CD4-positive, alpha-beta memory T cell (primary cell): ENCODE results near the gene TRABD2B. TPM values are rescaled to one million over a fixed set of nuclear protein-coding genes. Genes with fewer than 3 reads are reported as not detected.

ENCODE experiments used
- CTCF ChIA-PET: fragments of 350-600 bp; sonication (Branson Sonifier 250); formaldehyde crosslinking; loops from one replicate; lab custom pipeline; 2021; ENCODE audit warnings: inconsistent platforms; ENCODE audit not compliant: partially characterized antibody; lab: Charles Lee
- POLR2A ChIA-PET: fragments of 350-600 bp; sonication (Branson Sonifier 250); formaldehyde crosslinking; loops from one replicate; lab custom pipeline; 2021; ENCODE audit not compliant: partially characterized antibody; lab: Charles Lee
- DNase-seq, 5 donors: peaks; one replicate each; pipeline versions ENCODE4 v3.0.0 to v3.0.0-alpha.2; 2020 to 2022; ENCODE audit warnings: mixed read lengths in 1 of 5
- H3K27ac ChIP-seq: one replicate; pipeline ENCODE4 v1.7.0; 2013; ENCODE audit warnings: low read depth, low read length
- H3K27me3 ChIP-seq: 2 replicates; pipeline ENCODE4 v1.7.0; 2013; ENCODE audit warnings: mild to moderate bottlenecking, low read length, moderate library complexity; ENCODE audit not compliant: insufficient read depth
- H3K36me3 ChIP-seq: 2 replicates; pipeline ENCODE4 v1.7.0; 2013; ENCODE audit warnings: mild to moderate bottlenecking, low read length, moderate library complexity; ENCODE audit not compliant: insufficient read depth
- H3K4me1 ChIP-seq: 2 replicates; pipeline ENCODE4 v1.7.0; 2013; ENCODE audit warnings: mild to moderate bottlenecking, low read length, moderate library complexity; ENCODE audit not compliant: insufficient read depth
- H3K4me3 ChIP-seq, 2 donors: one replicate each; pipeline ENCODE4 v1.7.0; 2013; ENCODE audit warnings: low read length in 2 of 2, mild to moderate bottlenecking in 1 of 2
- H3K9me3 ChIP-seq, 2 donors: one replicate each; pipeline ENCODE4 v1.7.0; 2013; ENCODE audit warnings: low read length in 2 of 2, control low read depth in 1 of 2; ENCODE audit not compliant: control insufficient read depth in 1 of 2
- H3K27ac Mint-ChIP-seq, 7 donors: one replicate each; pipeline ENCODE4 v1.8.0; 2020 to 2021; ENCODE audit warnings: mixed read lengths in 7 of 7, mild to moderate bottlenecking in 6 of 7, inconsistent platforms in 3 of 7, moderate library complexity in 3 of 7
- H3K27me3 Mint-ChIP-seq, 2 donors: one replicate each; pipeline ENCODE4 v1.8.0; 2020 to 2021; ENCODE audit warnings: mixed read lengths in 2 of 2
- H3K36me3 Mint-ChIP-seq, 2 donors: one replicate each; pipeline ENCODE4 v1.8.0; 2020 to 2021; ENCODE audit warnings: mixed read lengths in 2 of 2, inconsistent platforms in 1 of 2, mild to moderate bottlenecking in 1 of 2
- H3K4me1 Mint-ChIP-seq, 4 donors: one replicate each; pipeline ENCODE4 v1.8.0; 2020 to 2021; ENCODE audit warnings: mixed read lengths in 4 of 4, mild to moderate bottlenecking in 1 of 4
- H3K4me3 Mint-ChIP-seq, 8 donors: one replicate each; pipeline ENCODE4 v1.8.0; 2020 to 2021; ENCODE audit warnings: mixed read lengths in 8 of 8, mild to moderate bottlenecking in 7 of 8, moderate library complexity in 6 of 8, inconsistent platforms in 3 of 8
- H3K9me3 Mint-ChIP-seq, 8 donors: one replicate each; pipeline ENCODE4 v1.8.0; 2020 to 2021; ENCODE audit warnings: mixed read lengths in 8 of 8, mild to moderate bottlenecking in 5 of 8, inconsistent platforms in 3 of 8, moderate library complexity in 1 of 8
- intact Hi-C: fragments of 100-400 bp; cut with micrococcal nuclease; formaldehyde crosslinking; loops from one replicate; pipeline ENCODE4 v1.15.1; 2023
- polyA plus RNA-seq, 2 donors: library from polyadenylated mRNA; unstranded; fragments of 300-500 nt; fragmentation: Illumina TruSeq; gene quantifications; one replicate each; pipeline ENCODE4 v1.2.3, GENCODE V29; 2021
- total RNA-seq, 2 experiments: library from RNA; stranded (reverse); gene quantifications; one replicate each; pipeline ENCODE4 v1.2.3, GENCODE V29; 2021

The TRABD2B gene
- total and polyA plus RNA-seq, 4 experiments from 2014 or later, result not detected

- POLR2A ChIA-PET, result no interaction called here
- Mint-ChIP-seq H3K36me3 (no peaks in the 10 kb centered on the region), H3K27me3 (peaks cover 2 to 9% of the 10 kb centered on the region in 2 donors), H3K27ac (no peak overlapping the region), H3K9me3 (no peaks in the 10 kb centered on the region), H3K4me1 (no peaks in the 10 kb centered on the region), H3K4me3 (no peak overlapping the region)
- Histone ChIP-seq H3K27me3 (no peaks in the 10 kb centered on the region), H3K4me3 (no peak overlapping the region), H3K27ac (no peak overlapping the region), H3K9me3 (no peaks in the 10 kb centered on the region), H3K4me1 (no peaks in the 10 kb centered on the region), H3K36me3 (no peaks in the 10 kb centered on the region)
- no peak for DNase-seq
- CTCF ChIA-PET, result interaction anchor here (1.6 kb wide), 1 partner anchor 39 kb away, joined by 4 read pairs; the partner anchor contains the start of gene TRABD2B
- intact Hi-C loops, result no loop called here
Measured at GRCh38 chr1:48036710-48037355, 39.6 kb upstream of the TRABD2B start.

GRCh38 chr1:48035371-48036141, 38.4 kb upstream of the TRABD2B start:
- H3K27me3 Mint-ChIP-seq, result peaks cover 2 to 10% of the 10 kb centered on the region in 2 donors

GRCh38 chr1:48033495-48034045, 36.4 kb upstream of the TRABD2B start:
- ChIA-PET CTCF (no interaction called here), POLR2A (no interaction called here)
- Histone ChIP-seq H3K9me3 (no peaks in the 10 kb centered on the region), H3K27ac (no peak overlapping the region), H3K27me3 (no peaks in the 10 kb centered on the region), H3K4me1 (no peaks in the 10 kb centered on the region), H3K4me3 (no peak overlapping the region), H3K36me3 (no peaks in the 10 kb centered on the region)
- no peaks in the 10 kb centered on the region for H3K36me3 Mint-ChIP-seq
- H3K27ac Mint-ChIP-seq, result no peak overlapping the region
- H3K4me3 Mint-ChIP-seq, result no peak overlapping the region
- no peaks in the 10 kb centered on the region for H3K9me3 Mint-ChIP-seq
- H3K27me3 Mint-ChIP-seq, result peaks cover 4 to 7% of the 10 kb centered on the region in 2 donors
- H3K4me1 Mint-ChIP-seq, result no peaks in the 10 kb centered on the region
- intact Hi-C loops, result no loop called here
- DNase-seq, result no peak

More at GRCh38 chr1:48035371-48036141, 38.4 kb upstream of the TRABD2B start:
- no peak overlapping the region for H3K27ac ChIP-seq
- no peaks in the 10 kb centered on the region for H3K4me1 ChIP-seq
- Mint-ChIP-seq H3K4me1 (no peaks in the 10 kb centered on the region), H3K4me3 (no peak overlapping the region), H3K36me3 (no peaks in the 10 kb centered on the region), H3K9me3 (no peaks in the 10 kb centered on the region), H3K27ac (no peak overlapping the region)
- H3K27me3 ChIP-seq, result no peaks in the 10 kb centered on the region
- ChIA-PET CTCF (no interaction called here), POLR2A (no interaction called here)
- no peaks in the 10 kb centered on the region for H3K9me3 ChIP-seq
- no peak for DNase-seq
- intact Hi-C loops, result no loop called here
- H3K36me3 ChIP-seq, result no peaks in the 10 kb centered on the region
- no peak overlapping the region for H3K4me3 ChIP-seq

GRCh38 chr1:48031676-48032075, 34.5 kb upstream of the TRABD2B start:
- no peak for DNase-seq
- Histone ChIP-seq H3K4me3 (no peak overlapping the region), H3K27ac (no peak overlapping the region), H3K27me3 (no peaks in the 10 kb centered on the region), H3K36me3 (no peaks in the 10 kb centered on the region), H3K4me1 (no peaks in the 10 kb centered on the region), H3K9me3 (no peaks in the 10 kb centered on the region)
- Mint-ChIP-seq H3K36me3 (no peaks in the 10 kb centered on the region), H3K27me3 (peaks cover 4 to 7% of the 10 kb centered on the region in 2 donors), H3K27ac (no peak overlapping the region), H3K4me1 (no peaks in the 10 kb centered on the region), H3K4me3 (no peak overlapping the region), H3K9me3 (no peaks in the 10 kb centered on the region)
- POLR2A ChIA-PET, result no interaction called here
- intact Hi-C loops, result no loop called here
- CTCF ChIA-PET, result interaction anchor here (1.0 to 1.3 kb wide), 2 partner anchors 9 to 13 kb away, joined by 3 read pairs; no protein-coding TSS in a partner anchor

- H3K36me3 ChIP-seq, result no peaks in the 10 kb centered on the region
- no peaks in the 10 kb centered on the region for H3K9me3 ChIP-seq
- Mint-ChIP-seq H3K27me3 (peaks cover 2 to 4% of the 10 kb centered on the region in 2 donors), H3K4me1 (no peaks in the 10 kb centered on the region), H3K27ac (no peak overlapping the region), H3K4me3 (no peak overlapping the region), H3K9me3 (no peaks in the 10 kb centered on the region), H3K36me3 (no peaks in the 10 kb centered on the region)
- ChIA-PET CTCF (interaction anchor here (0.6 kb wide), 1 partner anchor 27 kb away, joined by 3 read pairs; no protein-coding TSS in a partner anchor), POLR2A (no interaction called here)
- intact Hi-C loops, result no loop called here
- H3K27me3 ChIP-seq, result no peaks in the 10 kb centered on the region
- H3K4me1 ChIP-seq, result no peaks in the 10 kb centered on the region
- no peak for DNase-seq
- H3K4me3 ChIP-seq, result no peak overlapping the region
- H3K27ac ChIP-seq, result no peak overlapping the region
Measured at GRCh38 chr1:48030696-48031365, 33.6 kb upstream of the TRABD2B start.

GRCh38 chr1:48030211-48030610, 33.0 kb upstream of the TRABD2B start:
- Mint-ChIP-seq H3K27ac (no peak overlapping the region), H3K4me3 (no peak overlapping the region), H3K4me1 (no peaks in the 10 kb centered on the region), H3K9me3 (no peaks in the 10 kb centered on the region), H3K27me3 (peaks cover 2 to 3% of the 10 kb centered on the region in 2 donors), H3K36me3 (no peaks in the 10 kb centered on the region)
- no peak overlapping the region for H3K4me3 ChIP-seq
- H3K9me3 ChIP-seq, result no peaks in the 10 kb centered on the region
- DNase-seq, result no peak
- ChIA-PET POLR2A (no interaction called here), CTCF (interaction anchor here (0.6 kb wide), 1 partner anchor 27 kb away, joined by 3 read pairs; no protein-coding TSS in a partner anchor)
- H3K4me1 ChIP-seq, result no peaks in the 10 kb centered on the region
- H3K27ac ChIP-seq, result no peak overlapping the region
- H3K36me3 ChIP-seq, result no peaks in the 10 kb centered on the region
- intact Hi-C loops, result no loop called here
- H3K27me3 ChIP-seq, result no peaks in the 10 kb centered on the region
